HG03520 (cell line): ENCODE data around the gene TTYH3.

ENCODE experiments used
- ATAC-seq: cut with Tn5 transposase; IDR thresholded peaks from one replicate; pipeline ENCODE4 v1.9.1; 2021; ENCODE audit warnings: mild to moderate bottlenecking, moderate library complexity; ENCODE audit not compliant: unreplicated experiment

TTYH3 gene

GRCh38 chr7:2634267-2635145, 2.7 kb downstream of the TTYH3 start:
- ATAC-seq = no peak

DNA sequence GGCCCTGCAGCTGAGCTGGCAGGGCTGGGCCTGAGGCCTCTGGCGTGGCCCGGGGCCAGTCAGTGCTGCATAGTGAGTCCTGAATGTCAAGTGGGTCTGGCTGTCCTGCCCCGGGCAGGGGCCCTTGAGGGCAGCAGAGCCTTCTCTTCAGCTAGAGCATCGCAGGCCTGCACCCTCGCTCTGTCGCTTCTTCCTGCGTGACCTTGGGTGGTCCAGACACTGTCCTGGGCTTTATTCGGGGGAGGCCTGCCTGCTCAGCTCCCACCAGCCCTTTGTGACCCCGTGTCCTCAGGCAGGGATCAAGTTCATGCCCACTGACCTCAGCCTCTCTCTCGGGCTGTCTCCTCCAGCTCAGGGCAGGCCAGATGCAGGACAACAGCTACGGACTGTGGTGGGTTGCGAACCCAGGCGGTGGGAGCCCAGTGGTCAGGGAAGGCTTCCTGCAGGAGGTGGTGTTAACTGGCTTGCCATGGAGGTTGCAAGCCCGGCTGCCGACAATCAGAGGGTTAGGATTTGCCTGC, 3.4 kb downstream of the TTYH3 start:
- no peak for ATAC-seq

- no peak for ATAC-seq
These were observed 4.3 kb downstream of the TTYH3 start for GRCh38 chr7:2635810-2636701.

DNA sequence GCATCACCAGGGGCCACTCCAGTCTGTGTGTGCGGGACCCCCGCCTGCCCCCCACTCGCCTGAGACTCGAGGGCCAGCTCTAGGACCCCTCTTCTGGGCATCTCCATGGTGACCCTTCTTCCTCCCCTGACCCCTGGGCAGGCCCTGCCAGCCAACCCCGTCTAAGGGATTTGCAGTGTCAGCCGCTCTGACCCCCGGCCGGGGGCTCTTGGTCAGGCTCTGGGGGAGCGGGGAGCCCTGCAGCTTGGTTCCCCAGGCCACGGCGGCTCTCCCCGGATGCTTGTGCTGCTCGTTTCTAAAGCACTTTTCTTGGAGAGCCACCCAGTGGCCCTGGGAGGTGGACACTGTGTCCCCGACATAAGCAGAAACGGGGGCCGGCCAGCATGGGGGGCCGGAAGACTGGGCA, 5.3 kb downstream of the TTYH3 start:
- ATAC-seq = no peak

DNA sequence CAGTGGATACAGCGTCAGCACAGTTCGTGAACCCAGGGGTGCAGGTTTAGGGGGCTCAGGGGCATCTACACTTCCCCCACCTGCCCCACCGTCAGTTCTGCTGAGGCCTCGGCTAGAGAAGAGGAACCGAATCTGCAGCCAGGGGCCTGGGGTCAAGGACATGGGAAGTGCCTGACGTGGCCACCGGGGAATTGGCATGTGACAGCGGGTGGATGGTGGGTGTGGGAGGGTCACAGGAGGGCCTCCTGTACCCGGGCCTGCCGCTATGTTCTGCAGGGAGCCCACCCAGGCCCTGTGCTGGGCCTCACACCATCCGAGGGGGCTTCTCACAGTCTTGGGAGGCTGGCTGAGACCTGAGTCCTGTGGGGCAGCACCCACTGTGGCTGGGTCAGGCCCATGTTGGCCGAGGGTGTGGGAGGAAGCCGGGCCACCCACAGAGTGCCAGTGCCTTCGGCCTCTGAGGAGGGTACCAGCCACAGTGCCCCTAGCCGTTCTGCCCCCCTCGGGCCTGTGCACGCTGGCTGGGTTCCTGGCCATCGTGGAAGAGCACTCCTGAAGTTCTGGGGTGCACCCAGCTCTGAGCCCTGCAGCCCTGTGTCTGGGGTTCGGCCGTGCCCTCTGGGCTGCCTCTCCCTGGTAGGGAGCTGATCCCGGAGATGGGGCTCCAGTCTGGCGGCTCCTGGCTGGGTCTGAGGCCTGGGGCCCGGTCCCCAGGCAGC, 5.9 kb downstream of the TTYH3 start:
- ATAC-seq = no peak

- ATAC-seq = no peak
These were observed 6.6 kb downstream of the TTYH3 start for GRCh38 chr7:2638224-2638991.

DNA sequence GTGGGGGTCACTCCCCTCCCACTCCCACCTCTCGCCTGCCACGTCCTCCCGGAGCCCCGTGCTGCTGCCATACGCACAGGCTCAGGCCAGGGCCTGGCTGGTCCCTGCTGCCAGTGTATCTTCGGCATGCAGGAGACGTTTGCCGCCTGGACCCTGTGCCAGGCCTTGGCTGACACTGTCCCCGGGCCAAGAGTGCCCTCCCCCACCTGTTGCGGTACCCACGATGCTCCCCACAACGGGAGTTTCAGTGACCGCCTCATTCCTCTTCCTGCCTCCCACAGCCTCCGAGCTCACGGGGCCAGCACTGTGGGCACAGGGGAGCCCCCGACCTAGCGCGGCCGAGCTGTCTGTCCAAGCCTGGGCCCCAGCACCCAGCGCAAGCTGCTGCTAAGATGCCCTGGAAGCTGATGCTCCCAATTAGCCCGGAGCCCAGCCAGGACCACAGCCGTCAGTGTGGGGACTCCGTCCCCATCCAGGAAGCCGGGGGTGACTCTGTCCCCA, 7.4 kb downstream of the TTYH3 start:
- ATAC-seq = no peak

GRCh38 chr7:2639695-2640481, 8.1 kb downstream of the TTYH3 start:
- no peak for ATAC-seq

GRCh38 chr7:2640482-2640830, 8.7 kb downstream of the TTYH3 start:
- no peak for ATAC-seq

DNA sequence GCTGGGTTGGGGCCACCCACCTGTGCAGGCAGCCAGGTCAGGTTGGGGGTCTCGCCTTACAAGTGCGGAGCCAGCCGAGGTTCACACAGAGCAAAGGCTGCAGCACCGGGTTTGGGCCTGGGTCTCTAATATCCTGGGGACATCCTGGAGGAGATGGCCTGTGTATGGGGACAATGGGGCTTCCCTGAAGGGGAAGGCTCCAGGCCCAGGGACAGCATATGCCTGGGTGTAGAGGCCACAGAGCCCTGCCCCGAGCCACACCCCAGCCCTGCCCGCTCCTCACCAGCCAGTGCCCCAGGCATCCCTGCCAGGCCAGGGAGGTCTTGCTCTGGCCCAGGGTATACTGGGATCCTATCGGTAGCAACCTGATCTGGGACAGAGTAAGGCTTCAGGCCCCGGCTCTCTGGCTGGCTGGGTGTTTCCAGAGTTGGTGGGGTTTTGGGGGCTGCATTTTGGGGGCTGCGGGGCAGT, 9.1 kb downstream of the TTYH3 start:
- no peak for ATAC-seq

GRCh38 chr7:2641406-2642393, 9.9 kb downstream of the TTYH3 start:
- ATAC-seq = no peak

DNA sequence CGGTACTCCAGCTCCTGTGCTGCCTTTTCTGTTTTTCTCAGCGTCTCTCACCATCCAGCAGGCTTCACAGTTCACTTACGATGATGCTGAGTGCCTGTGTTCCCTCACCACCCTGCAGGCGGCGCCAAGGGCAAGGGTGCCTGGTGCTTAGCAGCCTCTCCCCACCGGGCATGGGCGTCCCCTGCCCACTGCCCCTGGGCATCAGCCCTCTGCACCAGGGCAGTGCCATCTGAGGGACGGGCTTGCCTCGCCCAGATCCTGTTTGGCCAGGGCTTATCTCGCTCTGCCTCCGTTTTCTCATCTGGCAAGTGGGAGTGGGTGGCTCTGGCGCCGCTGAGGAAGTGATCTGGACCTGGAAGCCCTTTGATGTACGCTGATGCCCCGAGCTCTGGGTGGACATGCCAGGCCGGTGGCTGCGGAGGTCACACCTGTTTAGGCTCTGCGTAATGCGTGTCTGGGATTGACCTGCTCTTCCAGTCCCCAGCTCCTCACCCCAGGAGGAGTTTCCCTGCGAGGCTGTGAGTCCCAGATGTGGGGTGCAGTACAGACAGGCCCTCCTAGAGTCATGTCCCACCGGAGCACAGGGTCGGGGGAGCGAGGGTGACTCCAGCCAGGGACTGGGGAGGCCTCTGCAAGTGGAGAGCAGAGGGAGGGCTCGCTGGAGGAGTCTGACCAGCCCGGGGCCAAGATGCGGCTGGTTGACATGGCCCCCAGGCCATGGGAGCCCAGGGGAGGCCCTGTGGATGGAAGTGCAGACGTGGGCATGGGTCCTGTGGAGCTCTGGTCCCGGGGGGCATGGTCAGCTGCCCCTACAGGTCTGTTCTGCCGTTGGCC, 11.8 kb downstream of the TTYH3 start:
- ATAC-seq = no peak

GRCh38 chr7:2644220-2644561, 12.4 kb downstream of the TTYH3 start:
- ATAC-seq = no peak

DNA sequence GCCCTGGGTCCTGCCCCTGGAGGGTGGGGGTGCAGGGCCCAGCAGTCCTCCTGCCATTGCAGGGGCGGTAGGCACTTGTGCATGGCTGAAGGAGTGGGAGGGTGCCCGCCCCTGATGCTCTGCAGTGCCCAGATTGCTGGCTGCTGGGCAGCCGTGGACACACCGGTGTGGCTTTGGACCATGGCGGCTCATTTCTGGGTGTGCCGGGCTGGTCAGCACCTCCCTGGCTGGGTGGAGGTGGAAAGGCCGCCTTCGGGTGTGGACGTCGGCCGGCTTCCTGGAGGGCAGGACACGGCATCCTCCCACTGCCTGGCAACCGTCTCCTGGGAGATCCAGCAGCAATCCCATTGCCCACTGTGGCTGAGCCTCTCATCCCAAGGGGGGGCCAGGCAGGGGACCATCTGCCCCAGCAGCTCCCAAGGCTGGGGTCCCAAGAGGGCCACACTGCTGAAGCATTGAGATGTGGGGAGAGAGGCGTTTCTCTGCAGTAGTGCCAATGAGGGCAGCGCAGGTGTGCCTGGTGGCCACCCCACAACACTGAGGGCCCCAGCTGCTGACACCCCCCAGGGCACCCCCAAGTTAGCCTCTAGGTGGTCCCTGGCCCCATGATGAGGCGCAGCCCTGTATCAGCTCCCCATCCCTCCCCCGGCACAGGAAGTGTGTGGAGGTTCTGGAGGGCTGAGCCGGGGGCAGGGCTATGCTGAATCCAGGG, 12.9 kb downstream of the TTYH3 start:
- ATAC-seq = no peak

DNA sequence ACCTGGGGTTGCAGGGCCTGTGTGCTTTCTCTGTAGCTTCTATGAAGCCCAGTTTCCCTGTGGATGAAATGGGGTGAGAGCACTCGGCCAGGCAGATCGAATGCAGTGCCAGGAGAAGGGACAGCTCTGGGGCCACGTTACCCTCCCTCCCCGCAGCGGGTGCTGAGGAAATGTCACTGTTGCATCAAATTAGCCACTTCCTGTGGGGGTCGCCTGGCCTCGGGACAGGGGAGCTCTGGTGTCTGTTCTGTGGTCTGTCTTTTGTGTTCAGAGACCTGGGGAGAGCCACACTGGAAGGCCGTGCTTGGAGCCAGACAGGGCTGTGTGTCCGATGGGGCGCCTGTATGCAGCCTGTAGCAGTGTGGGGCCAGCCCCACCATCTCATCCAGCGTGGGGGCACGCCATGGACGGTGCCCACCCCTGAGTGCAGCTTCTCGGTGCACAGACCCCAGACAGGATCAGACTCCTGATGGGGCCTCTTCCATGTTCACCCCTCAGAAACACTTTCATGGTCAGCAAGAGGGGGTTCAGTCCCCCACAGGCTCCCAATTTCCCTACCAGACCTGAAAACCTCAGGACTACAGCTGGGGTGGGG, 13.6 kb downstream of the TTYH3 start:
- no peak for ATAC-seq

DNA sequence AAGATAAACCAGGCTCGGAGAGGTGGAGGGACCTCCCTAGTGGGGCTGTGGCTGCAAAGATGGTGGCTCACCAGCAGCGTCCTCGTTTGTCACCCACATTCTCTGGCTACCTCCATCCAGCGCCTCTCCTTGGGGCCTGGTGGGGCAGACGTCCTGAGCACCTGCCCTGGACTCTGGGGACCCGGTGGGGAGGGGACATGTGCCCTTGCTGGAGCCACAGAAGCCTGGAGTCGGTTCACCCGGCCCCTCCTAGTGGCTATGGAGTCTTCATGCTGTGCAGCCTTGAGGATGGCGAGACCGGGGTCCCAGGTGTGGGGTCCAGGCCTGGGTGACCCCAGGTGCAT, 14.5 kb downstream of the TTYH3 start:
- no peak for ATAC-seq
